ENCODE measurements around the gene PPM1J. TPM values are rescaled to one million over a fixed set of nuclear protein-coding genes. Genes with fewer than 3 reads are reported as not detected.
"Not testable (repeated sequence)": the region's sequence is repeated elsewhere in the genome, so short reads cannot be mapped to it uniquely, and the experiment has no call there.

PPM1J gene, protein sequence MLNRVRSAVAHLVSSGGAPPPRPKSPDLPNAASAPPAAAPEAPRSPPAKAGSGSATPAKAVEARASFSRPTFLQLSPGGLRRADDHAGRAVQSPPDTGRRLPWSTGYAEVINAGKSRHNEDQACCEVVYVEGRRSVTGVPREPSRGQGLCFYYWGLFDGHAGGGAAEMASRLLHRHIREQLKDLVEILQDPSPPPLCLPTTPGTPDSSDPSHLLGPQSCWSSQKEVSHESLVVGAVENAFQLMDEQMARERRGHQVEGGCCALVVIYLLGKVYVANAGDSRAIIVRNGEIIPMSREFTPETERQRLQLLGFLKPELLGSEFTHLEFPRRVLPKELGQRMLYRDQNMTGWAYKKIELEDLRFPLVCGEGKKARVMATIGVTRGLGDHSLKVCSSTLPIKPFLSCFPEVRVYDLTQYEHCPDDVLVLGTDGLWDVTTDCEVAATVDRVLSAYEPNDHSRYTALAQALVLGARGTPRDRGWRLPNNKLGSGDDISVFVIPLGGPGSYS
- 0.56 and 2.1 TPM in 2 replicates for total RNA-seq (2014; rRNA removed; shearing (Covaris generic))

DNA sequence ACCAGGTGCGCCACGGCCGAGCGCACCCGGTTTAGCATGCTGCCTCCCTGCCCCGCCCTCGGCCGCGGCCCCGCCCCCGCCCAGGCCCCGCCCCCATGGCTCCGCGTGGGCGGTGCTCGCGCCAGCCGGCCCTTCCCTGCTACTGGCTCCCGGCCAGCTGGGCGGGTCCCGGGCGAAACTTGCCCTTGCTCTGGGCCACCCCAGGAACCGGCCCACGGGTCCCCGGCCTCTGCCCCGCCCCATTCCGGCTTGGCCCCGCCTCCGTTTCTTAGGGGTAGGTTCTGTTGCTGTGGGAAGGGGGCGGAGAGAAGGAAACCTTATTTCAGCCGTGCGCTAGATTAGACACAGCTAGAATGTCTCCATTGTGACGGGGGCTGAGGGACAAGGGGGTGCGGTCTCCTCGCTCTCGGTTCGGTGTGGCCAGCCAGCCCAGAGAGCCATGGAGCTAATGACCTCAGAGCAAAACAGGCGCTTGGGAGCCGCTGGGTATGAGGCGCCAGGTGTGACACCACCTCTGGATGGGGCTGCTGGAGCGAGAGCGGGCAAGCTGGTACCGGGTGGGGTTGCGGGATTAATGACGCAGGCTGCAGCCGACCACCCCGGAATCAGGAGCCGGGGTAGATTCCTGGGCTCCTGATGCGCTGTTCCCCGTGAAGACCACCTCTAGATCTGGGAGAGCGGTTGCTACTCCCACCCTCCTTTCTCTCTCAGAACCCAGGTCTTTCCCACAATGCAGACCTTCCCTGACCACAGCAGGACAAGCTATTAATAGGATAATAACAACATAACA is at the start of gene PPM1J:
PPM1J (minus strand) TSS at position 69 of the 790 bp plus-strand sequence; CDS start at position 38, 31 bp downstream.
- DNase-seq (ENCODE audit: low spot score) = peak; percentile 94

DNA sequence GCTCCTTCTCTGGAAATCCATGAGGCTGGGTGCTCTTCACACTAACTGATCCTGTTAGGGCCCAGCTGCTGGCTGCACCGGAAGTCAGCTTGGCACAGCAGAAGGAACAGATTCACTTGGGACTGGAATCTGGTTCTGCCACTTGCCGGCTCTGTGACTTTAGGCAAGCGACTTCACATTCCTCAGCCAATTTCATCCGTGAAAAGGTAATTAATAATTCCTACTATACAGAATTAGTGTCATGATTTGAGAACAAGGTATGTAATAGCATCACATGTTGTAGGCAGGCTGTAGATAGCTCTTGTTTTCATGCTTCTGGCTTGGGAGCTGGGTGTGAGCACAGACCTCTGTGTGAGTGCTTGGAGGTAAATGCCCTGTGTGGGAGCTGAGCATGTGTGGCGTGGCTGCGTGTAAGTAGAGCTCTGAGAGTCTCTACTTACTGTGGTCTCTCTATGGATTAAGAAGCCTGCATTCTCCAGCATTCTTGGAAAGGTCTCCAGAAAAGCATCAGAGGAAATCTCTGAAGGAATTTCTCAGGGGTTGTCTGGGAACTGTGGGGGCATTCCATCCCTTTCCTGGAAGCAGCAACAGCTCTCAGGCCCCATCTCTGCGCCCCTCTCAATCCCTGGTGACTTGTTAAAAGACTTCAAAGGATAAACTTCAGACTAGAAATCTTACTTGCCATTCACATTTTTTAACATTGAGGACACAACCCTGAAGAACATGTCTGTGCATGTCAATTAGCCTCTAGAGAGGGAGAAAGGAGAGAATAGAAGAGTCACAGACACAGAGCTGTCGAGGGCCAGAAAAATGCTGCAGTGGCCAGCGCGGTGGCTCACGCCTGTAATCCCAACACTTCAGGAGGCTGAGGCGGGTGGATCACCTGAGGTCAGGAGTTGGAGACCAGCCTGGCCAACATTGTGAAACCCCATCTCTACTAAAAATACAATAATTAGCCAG is 47.7 kb upstream of the PPM1J start:
- DNase-seq (ENCODE audit: low spot score) = peak; percentile 29

DNA sequence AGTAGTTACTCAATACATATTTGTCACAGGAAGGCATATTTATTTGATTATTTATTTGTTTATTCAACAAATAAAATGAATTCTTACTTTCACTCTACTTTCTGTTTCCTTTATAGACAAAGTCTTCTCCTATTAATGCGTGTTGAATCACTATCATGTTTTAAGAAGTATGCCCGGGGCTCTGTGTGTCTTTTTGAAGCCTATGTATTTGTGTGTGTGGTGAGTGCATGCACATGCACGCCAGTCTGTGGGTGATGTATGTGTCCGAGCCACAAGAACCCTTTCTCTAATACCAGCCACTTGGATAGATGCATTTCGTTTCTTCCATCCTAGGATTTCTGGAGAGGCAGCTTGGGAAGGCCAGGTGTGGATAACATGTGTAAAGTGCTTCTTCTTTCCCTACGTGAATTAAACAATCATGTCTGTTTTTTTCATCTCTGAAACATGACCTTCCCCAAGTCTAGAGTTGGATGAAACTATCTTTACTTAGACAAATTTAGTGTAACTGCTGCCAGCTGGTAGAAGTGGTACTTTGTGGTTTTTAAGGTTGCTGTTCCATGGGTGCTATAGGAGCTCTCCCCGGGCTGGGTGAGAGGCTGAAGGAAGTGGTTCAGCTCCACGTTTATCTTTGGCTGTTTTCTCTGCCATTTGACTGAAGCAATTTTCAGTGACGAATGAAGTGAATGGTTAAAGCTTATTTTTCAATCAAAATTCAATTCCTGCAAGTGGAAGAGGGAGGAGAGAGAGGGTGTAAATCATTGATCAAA is 46.8 kb upstream of the PPM1J start:
- no peak for DNase-seq (ENCODE audit: low spot score)

DNA sequence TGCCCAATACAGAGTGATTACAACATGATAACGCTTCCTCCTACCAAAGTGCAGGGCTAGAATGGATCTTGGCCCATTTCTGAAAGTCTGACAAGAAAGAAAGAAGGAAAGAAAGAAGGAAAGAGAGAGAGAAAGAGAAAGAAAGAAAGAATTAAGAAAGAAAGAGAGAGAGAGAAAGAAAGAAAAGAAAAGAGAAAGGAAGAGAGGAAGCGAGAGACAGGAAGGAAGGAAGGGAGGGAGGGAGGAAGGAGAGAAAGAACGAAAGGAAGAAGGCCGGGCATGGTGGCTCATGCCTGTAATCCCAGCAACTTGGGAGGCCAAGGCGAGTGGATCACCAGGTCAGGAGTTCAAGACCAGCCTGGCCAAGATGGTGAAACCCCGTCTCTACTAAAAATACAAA is 44.1 kb upstream of the PPM1J start:
- no peak for DNase-seq (ENCODE audit: low spot score)

DNA sequence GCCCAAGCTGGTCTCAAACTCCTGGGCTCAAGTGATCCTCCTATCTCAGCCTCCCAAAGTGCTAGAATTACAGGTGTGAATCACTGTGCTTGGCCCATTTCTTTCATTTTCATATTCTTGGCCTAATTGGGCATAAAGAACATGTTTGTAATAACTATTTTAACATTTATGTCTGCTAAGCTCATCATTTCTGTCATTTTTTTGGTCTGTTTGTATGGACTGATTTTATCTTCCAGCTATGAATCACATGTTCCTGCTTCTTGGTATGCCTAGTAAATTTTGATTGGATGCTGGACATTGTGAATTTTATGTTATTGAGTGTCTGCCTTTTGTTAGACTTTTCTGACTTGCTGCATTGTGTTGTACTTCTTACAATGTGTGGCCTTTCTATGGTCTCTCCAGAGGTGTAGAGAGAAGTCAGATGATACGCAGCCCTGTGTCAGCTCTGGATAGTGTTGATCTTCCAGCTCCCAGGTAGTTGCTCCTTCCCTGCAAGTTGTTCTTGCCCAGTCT is 39.0 kb upstream of the PPM1J start:
- no peak for DNase-seq (ENCODE audit: low spot score)

DNA sequence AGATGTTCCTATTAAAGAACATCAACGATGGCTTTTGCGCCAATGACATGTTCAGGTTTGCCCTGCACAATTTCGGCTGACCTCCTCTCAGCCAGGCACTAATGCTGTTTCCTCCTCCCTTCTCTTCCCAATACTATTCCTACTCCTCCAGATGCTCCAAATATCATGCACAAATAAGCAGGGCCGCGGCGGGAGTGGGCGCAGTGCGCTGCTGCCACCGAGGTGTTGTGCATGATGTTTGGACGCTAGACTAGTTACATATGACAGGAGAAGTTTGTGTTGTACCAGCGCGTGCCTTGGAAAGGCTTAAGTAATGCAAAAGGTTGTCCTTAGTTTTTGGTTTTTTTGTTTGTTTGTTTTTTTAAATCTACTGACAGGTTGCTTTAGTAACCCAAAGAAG is 33.3 kb upstream of the PPM1J start:
- DNase-seq (ENCODE audit: low spot score) = no peak

DNA sequence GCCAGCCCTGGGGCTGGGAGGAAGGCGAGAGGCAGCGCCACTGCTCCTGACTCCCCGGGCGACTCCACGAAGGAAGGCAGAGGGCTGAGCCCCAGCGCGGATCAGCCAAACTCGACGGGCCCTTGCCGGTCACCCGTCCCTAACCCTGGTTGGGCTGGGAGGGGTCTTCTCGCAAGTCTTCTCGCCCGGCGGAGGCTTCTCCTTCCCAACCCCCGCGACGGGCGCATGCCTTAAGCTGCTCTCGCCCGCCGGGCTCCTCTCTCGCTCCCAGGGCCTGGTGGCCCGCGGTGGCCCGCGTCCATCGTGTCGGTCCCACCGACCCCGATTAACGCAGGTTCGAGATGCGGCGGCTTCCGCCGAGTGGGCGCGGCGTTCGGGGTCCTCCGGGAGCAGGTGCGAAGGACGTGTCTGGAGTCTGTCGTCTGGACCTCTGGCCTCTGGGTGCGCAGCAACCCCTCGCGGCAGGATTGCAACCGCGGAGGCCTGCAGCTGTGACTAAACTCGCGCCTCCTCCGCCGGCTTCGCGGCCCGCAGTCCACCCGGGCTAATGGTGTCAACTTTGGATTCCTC is 29.0 kb upstream of the PPM1J start:
- DNase-seq (ENCODE audit: low spot score) = no peak

DNA sequence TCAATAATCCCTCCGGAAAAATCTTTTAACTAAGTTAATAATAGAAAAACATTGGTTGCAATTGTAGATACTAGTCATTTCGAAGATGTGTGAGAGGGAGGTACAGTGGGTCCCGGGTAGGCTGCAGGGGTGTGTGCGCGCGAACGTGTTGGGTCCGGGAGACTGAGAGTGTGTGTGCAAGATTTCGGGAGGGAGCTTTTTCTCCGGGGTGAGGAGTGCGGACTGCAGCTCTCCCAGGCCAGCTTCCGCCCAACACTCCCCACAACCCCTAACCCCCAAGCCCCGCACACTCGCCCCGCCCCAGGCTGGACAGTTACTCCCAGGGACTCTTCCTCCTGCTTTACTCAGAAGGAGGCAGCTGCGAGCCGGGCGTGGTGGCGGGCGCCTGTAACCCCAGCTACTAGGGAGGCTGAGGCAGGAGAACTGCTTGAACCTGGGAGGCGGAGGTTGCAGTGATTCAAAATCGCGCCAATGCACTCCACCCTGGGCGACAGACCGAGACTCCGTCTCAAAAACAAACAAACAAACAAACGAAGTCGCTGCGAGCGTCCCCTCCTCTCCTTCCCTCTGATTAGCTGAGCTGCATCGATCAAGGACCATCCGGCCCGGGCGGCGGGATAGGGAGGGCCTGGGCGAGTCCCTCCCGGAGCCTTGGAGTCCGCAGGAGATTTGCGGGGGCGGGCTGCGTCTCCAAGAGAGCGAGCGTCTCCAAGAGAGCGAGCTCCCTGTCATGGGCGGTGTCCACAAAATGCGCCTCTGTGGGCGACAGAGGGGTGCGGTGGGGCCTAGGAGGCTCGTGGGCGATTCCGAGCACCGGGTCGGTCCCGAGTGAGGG is 28.3 kb upstream of the PPM1J start:
- no peak for DNase-seq (ENCODE audit: low spot score)

DNA sequence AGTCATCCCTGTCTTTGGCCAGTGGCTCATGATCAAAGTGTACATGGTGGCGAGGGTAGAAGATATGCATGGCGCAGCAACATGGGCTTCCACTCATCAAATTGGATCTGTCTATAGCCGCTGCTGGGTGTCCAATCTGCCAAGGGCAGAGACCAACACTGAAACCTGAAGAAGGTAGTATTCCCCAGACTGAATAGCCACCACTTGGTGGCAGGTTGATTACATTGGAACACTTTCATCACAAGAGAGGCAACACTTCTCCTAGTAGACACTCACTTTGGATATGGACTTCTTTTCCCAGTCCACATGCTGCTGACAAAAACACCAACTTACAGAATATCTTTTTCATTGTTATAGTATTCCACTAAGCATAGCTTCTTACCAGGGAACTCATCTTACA is 22.4 kb upstream of the PPM1J start:
- DNase-seq (ENCODE audit: low spot score) = no peak

DNA sequence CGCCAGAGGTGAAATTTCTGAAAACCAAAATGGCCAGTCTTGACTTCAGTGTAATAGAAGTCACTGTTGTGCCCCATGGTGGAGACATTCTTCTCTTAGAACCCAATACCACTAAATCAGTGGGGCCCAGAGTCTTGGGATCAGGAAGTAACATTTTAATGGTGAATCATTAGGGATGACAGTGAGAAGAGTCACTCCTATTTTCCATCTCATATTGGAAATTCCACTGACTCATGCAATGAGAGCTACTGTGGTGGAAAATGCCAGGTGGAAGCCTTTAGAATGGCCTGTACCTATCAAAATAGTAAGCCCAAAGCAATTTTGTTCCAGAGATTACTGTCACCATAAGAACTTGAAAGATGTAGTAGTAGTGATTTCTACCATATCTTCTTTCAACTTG is 20.6 kb upstream of the PPM1J start:
- DNase-seq (ENCODE audit: low spot score) = no peak

DNA sequence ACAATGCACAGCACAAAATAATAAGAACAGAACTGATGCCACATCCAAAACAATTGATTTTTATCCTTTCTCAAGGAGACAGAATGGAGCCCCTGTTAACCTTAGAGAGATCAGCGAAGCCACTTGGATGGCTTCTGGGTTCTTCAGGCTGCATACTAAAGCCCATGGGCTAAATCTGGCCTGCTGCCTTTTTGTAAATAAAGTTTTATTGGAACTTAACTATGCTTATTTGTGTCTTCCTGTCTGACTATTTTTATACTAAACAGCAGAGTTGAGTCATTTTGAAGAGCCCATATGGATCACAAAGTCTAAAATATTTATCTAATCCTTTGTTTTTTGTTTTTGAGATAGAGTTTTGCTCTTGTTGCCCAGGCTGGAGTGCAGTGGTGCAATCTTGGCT is 16.3 kb upstream of the PPM1J start:
- DNase-seq (ENCODE audit: low spot score) = no peak

DNA sequence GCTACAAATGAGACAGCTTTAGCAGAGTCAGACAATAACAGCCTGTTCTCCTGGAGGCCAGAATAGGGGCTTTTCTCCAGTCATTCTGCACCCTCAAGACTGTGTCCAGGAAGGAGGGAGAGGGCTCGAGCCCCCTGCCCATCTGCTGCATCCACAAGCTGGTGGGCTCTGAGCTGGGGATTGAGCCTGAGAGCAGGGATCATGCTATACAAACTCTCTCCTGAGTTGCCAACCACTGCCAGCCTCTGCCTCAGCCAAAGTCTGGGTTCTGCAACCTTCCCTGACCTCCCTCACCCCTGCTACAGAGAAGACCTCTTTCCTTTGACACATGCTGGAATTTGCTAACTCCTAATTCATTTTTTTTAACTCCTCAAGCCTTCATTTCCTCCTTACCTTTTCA is 14.8 kb upstream of the PPM1J start:
- DNase-seq (ENCODE audit: low spot score) = no peak

DNA sequence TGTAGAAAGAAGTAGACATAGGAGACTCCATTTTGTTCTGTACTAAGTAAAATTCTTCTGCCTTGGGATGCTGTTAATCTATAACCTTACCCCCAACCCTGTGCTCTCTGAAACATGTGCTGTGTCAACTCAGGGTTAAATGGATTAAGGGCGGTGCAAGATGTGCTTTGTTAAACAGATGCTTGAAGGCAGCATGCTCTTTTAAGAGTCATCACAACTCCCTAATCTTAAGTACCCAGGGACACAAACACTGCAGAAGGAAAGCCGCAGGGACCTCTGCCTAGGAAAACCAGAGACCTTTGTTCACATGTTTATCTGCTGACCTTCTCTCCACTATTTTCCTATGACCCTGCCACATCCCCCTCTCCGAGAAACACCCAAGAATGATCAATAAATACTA is 13.9 kb upstream of the PPM1J start:
- DNase-seq (ENCODE audit: low spot score) = not testable (repeated sequence)

DNA sequence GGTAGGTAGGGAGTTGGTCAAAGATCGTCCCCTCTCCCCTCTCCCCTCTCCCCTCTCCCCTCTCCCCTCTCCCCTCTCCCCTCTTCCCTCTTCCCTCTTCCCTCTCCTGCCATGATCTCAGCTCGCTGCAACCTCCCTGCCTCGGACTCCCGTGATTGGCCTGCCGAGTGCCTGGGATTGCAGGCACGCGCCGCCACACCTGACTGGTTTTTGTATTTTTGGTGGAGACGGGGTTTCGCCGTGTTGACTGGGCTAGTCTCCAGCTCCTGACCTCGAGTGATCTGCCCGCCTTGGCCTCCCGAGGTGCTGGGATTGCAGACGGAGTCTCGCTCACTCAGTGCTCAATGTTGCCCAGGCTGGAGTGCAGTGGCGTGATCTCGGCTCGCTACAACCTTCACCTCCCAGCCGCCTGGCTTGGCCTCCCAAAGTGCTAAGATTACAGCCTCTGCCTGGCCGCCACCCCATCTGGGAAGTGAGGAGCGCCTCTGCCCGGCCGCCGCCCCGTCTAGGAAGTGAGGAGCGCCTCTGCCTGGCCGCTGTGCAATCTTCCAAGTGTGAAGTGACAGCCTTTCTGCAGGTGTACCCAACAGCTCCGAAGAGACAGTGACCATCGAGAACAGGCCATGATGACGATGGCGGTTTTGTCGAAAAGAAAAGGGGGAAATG is 13.3 kb upstream of the PPM1J start:
- not testable (repeated sequence) for DNase-seq (ENCODE audit: low spot score)

DNA sequence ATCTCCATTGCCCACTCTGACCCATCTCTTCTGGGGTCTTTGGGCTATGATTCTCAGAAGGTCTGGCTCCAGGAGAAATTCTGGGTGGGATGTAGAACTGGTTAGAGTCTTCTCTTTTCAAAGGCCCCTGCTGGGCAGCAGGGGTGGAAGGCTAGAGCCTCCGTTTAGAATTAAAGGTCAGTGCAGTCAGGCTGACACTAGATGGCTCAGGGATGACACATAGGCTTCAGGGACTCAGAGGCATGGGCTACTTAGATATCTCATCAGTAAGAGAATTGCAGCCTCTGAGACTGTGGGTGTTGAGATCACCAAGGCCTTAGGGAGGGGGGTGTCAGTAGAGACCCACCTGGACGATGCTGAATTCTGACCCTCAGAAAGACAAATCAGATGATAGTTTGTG is 12.6 kb upstream of the PPM1J start:
- no peak for DNase-seq (ENCODE audit: low spot score)

DNA sequence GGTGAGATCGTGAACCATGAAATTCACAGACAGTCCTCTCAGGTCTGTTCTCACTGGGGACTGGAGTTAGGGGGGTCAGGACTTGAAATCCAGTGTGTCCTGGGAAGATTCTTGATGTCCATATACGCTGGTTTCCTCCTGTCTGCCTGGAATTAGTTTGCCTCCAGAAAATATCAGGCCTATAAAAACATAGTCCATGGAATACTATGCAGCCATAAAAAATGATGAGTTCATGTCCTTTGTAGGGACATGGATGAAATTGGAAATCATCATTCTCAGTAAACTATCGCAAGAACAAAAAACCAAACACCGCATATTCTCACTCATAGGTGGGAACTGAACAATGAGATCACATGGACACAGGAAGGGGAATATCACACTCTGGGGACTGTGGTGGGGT is 9.1 kb upstream of the PPM1J start:
- DNase-seq (ENCODE audit: low spot score) = not testable (repeated sequence)

DNA sequence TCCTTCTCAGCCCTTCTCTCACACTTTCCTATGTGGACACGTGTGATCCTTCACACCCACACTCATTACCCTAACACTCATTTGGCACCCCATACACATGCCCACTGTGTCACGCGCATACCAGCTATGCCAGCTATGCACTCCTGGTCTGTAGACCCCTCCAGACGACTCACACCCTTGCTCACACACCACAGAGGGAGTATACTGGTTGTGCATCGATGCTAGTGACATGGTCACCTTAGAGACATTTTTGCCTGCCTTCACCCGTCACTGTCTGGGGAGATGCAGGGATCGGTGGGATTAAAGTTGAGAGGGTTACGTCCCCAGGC is 8.3 kb upstream of the PPM1J start:
- no peak for DNase-seq (ENCODE audit: low spot score)

DNA sequence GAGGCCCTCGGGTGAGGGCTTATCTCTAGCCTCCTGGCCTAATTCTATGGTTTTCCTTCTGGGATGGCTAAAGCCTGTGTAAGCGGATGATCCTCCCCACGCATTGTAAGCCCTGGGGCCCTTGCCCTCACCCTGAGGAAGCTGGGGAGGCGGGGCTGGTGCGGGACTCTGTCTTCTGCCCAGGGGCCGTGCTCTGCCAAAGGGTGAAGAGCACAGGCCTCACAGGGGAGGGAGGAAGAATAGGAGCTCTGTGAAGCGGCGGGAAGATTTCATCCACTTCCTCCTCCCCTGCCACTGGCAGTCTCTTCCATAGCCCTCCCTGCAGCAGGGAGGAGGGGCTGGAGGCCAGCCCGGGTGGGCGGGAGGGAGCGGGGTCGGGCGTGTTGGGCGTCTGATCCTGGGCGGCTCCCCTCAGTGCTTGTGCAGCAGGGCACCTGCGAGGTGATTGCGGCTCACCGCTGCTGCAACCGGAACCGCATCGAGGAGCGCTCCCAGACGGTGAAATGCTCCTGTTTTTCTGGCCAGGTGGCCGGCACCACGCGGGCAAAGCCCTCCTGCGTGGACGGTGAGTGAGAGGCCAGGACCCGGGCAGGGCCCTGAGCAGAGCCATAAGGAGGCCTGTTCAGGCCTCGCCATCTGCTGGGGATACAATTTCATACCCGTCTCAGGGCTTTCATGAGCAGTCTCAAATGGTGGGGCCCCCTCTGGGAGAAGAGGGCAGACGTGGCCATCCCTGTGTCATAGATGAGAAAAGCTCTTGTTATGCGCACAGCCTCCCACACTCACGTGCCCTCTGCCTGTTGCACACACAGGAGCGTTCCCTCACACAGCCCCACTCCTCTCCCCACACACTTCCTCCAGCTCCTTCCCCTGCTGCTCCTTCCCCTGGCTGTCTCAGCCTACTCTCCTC is 7.7 kb upstream of the PPM1J start:
- no peak for DNase-seq (ENCODE audit: low spot score)

Measured in HT-29 (cell line).